ENCODE results near the gene CCDC110. TPM values are rescaled to one million over a fixed set of nuclear protein-coding genes. Genes with fewer than 3 reads are reported as not detected.

Gene CCDC110
- total and polyA plus RNA-seq, 2 of the 13 experiments (the other 11 are each of a cell fraction or from before 2014, with no cell fraction given): not detected

GRCh38 chr4:185480016-185480732 lies 8.6 kb upstream of the CCDC110 start (continued):
- TF ChIP-seq JDP2 (CRISPR knock-in tag; IDR thresholded peaks at IDR 0.05; ENCODE audit: borderline replicate concordance): no peak

GRCh38 chr4:185479507-185479971 lies 8.0 kb upstream of the CCDC110 start:
- Histone ChIP-seq H3K4me1 (ENCODE audit: insufficient read depth, low read length) (no peaks in the 10 kb centered on the region), H3K27ac (ENCODE audit: extremely low read length, insufficient read depth, low read length) (no peak overlapping the region), H3K79me2 (ENCODE audit: insufficient read depth, low read length) (no peaks in the 10 kb centered on the region), H3K9me3 (ENCODE audit: low read length) (no peaks in the 10 kb centered on the region), H3K4me3 (replicated peaks in 1 of 3; ENCODE audit: insufficient read depth in 1 of 3, low read depth in 2 of 3, low read length in 3 of 3) (no peak overlapping the region), H2AFZ (ENCODE audit: low read length) (no peak overlapping the region), H4K20me1 (ENCODE audit: insufficient read depth, low read length) (no peaks in the 10 kb centered on the region), H3K4me2 (ENCODE audit: low read depth, low read length) (no peak overlapping the region), H3K36me3 (replicated peaks in 1 of 2; ENCODE audit: control insufficient read depth in 1 of 2, insufficient read depth in 2 of 2, low read length in 2 of 2) (no peaks in the 10 kb centered on the region), H3K9ac (ENCODE audit: insufficient read depth, low read depth, low read length) (no peak overlapping the region), H3K27me3 (ENCODE audit: control insufficient read depth in 1 of 2, insufficient read depth in 2 of 2, low read length in 2 of 2) (peaks cover 1 to 38% of the 10 kb centered on the region in 2 experiments; a peak in 2 of 5 replicates)
- no TSS peak for BruUV-seq (replicated peaks)
- no peak for FAIRE-seq
- TF ChIP-seq ZNF33B (CRISPR knock-in tag; IDR thresholded peaks at IDR 0.05) (no peak), AFF4 (CRISPR knock-in tag; IDR thresholded peaks at IDR 0.05) (no peak), ZNF280B (CRISPR knock-in tag; IDR thresholded peaks at IDR 0.05; ENCODE audit: borderline replicate concordance) (no peak), KAT2B (IDR thresholded peaks at IDR 0.05; ENCODE audit: borderline replicate concordance, low read depth, low read length) (no peak), EED (CRISPR knock-in tag; IDR thresholded peaks at IDR 0.05) (no peak), RORA (CRISPR knock-in tag; IDR thresholded peaks at IDR 0.05) (no peak), NFE2L1 (CRISPR knock-in tag; IDR thresholded peaks at IDR 0.05; ENCODE audit: borderline replicate concordance) (no peak), MTERF4 (CRISPR knock-in tag; IDR thresholded peaks at IDR 0.05) (no peak), ZNF34 (CRISPR knock-in tag; IDR thresholded peaks at IDR 0.05; ENCODE audit: borderline replicate concordance) (no peak), NFRKB (IDR thresholded peaks at IDR 0.05) (no peak)
- 0% methylated on average over 1 of the region's 1 CpG for WGBS (ENCODE audit: low lambda C conversion rate)
- intact Hi-C loops (cut with micrococcal nuclease; ENCODE audit: unreplicated experiment) (no loop called here), in situ Hi-C loops (cut with HindIII; ENCODE audit: extremely low pct_ligation_motif_present, low pct_unique_long_range_greater_than_20kb) (loop anchor here (5.0 kb wide), 1 partner anchor 113 kb away; no protein-coding TSS in a partner anchor)
- no peak for ATAC-seq
- no peak for DNase-seq (ENCODE audit: low spot score)
- ChIA-PET POLR2A (no interaction called here), CTCF (ENCODE audit: low intra/inter-chr PET ratio, low total read pairs) (no interaction called here)
